ENCODE data around the gene SLC8A2. TPM values are rescaled to one million over a fixed set of nuclear protein-coding genes. Genes with fewer than 3 reads are reported as not detected.

The SLC8A2 gene
- polyA plus RNA-seq, 2 donors: 0.16 to 0.29 TPM

DNA sequence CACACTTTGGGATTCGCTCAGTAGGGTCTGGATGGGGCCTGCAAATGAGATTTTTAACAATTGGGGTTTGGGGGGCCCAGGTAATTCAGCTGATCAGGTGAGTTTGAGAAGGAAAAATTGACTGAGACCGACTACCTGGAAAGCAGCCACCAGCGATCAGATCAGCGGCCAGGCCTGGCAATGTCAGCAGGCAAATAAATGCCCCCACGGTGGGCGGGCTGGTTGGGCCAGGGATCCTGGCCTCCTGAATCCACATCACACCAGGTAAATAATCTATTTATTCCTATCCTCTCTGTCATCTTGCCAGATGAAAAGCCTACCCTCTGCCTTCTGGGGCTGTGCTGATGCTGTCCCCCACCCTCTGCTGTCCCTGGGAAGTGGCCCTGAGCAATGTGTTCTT is 33.8 kb upstream of the SLC8A2 start:
- H3K9me3 ChIP-seq (ENCODE audit: control insufficient read depth in 2 of 2, insufficient read depth in 1 of 2, low read depth in 1 of 2, low read length in 1 of 2): no peaks in the 10 kb centered on the region
- H3K36me3 ChIP-seq (ENCODE audit: control insufficient read depth in 2 of 2, insufficient read depth in 2 of 2, low read length in 1 of 2): peaks cover 8 to 29% of the 10 kb centered on the region in 2 donors
- H3K27ac ChIP-seq (ENCODE audit: low read depth in 2 of 2, low read length in 1 of 2): no peak overlapping the region
- WGBS, 2 donors: 79 to 91% methylated on average over 6 of the region's 6 CpGs
- H3K4me1 ChIP-seq (ENCODE audit: control insufficient read depth in 2 of 2, insufficient read depth in 2 of 2, low read length in 1 of 2): peaks cover 21 to 29% of the 10 kb centered on the region in 2 donors
- no peak overlapping the region for H3K4me3 ChIP-seq (ENCODE audit: low read depth in 1 of 2, low read length in 2 of 2)
- no peaks in the 10 kb centered on the region for H3K27me3 ChIP-seq (ENCODE audit: control insufficient read depth in 1 of 2, insufficient read depth in 2 of 2, low read length in 2 of 2)

DNA sequence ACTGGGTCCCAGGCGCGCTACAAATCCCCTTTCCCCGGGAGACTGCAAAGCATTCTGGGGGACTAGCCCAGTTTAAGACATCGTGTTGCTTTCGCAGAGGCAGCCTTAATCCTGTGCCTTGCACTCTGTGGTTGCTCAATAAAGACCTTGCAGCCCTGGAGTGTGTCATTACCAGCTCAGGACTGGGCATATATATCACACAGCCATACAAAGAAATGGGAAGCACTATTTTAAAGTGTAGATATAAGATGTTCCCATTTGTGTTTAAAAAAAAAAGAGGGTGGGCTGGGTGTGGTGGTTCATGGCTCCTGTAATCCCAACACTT is 32.1 kb upstream of the SLC8A2 start:
- Histone ChIP-seq H3K36me3 (ENCODE audit: control insufficient read depth in 2 of 2, insufficient read depth in 2 of 2, low read length in 1 of 2) (peaks cover 12 to 38% of the 10 kb centered on the region in 2 donors), H3K9me3 (ENCODE audit: control insufficient read depth in 2 of 2, insufficient read depth in 1 of 2, low read depth in 1 of 2, low read length in 1 of 2) (no peaks in the 10 kb centered on the region), H3K27me3 (ENCODE audit: control insufficient read depth in 1 of 2, insufficient read depth in 2 of 2, low read length in 2 of 2) (no peaks in the 10 kb centered on the region), H3K4me3 (ENCODE audit: low read depth in 1 of 2, low read length in 2 of 2) (no peak overlapping the region), H3K4me1 (ENCODE audit: control insufficient read depth in 2 of 2, insufficient read depth in 2 of 2, low read length in 1 of 2) (peaks cover 17 to 20% of the 10 kb centered on the region in 2 donors), H3K27ac (ENCODE audit: low read depth in 2 of 2, low read length in 1 of 2) (no peak overlapping the region)
- WGBS, 2 donors: 74 to 76% methylated on average over 5 of the region's 5 CpGs

DNA sequence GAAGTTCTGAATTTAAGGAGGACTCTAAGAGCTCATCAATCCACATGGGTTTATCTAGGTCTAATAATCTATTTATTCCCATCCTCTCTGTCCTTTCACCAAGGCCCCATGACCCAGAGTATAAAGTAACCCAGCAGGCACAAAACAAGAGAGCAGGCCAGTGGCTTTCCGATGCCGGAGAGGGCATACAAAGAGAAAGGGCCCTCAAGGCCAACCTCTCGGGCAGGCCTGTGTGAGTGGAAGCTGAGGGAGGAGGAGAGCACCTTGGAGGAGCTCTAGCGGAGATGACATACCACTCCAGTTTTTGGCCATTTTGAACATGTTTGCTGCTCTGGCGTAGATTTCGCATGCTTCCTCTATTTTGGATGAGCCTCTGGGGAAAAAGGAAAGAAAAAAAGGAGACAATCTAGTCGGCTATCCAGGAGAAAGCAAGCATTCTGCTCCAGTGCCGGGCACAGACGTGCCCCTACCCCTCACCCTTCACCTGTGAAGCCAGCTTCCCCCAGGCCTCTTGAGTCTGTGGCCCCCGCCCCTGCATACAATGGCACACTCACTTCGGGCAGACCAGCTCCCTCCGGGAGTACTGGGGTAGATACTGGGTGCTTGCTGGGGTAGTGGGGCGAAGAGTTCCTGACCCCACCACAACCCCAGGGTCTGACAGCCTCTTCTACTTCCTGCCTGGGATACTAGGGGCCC is 31.6 kb upstream of the SLC8A2 start:
- Histone ChIP-seq H3K27ac (ENCODE audit: low read depth in 2 of 2, low read length in 1 of 2) (no peak overlapping the region), H3K4me3 (ENCODE audit: low read depth in 1 of 2, low read length in 2 of 2) (no peak overlapping the region), H3K36me3 (ENCODE audit: control insufficient read depth in 2 of 2, insufficient read depth in 2 of 2, low read length in 1 of 2) (peaks cover 17 to 41% of the 10 kb centered on the region in 2 donors), H3K27me3 (ENCODE audit: control insufficient read depth in 1 of 2, insufficient read depth in 2 of 2, low read length in 2 of 2) (no peaks in the 10 kb centered on the region), H3K4me1 (ENCODE audit: control insufficient read depth in 2 of 2, insufficient read depth in 2 of 2, low read length in 1 of 2) (peaks cover 14 to 17% of the 10 kb centered on the region in 2 donors), H3K9me3 (ENCODE audit: control insufficient read depth in 2 of 2, insufficient read depth in 1 of 2, low read depth in 1 of 2, low read length in 1 of 2) (no peaks in the 10 kb centered on the region)
- WGBS, 2 donors: 93 to 94% methylated on average over 13 of the region's 13 CpGs

DNA sequence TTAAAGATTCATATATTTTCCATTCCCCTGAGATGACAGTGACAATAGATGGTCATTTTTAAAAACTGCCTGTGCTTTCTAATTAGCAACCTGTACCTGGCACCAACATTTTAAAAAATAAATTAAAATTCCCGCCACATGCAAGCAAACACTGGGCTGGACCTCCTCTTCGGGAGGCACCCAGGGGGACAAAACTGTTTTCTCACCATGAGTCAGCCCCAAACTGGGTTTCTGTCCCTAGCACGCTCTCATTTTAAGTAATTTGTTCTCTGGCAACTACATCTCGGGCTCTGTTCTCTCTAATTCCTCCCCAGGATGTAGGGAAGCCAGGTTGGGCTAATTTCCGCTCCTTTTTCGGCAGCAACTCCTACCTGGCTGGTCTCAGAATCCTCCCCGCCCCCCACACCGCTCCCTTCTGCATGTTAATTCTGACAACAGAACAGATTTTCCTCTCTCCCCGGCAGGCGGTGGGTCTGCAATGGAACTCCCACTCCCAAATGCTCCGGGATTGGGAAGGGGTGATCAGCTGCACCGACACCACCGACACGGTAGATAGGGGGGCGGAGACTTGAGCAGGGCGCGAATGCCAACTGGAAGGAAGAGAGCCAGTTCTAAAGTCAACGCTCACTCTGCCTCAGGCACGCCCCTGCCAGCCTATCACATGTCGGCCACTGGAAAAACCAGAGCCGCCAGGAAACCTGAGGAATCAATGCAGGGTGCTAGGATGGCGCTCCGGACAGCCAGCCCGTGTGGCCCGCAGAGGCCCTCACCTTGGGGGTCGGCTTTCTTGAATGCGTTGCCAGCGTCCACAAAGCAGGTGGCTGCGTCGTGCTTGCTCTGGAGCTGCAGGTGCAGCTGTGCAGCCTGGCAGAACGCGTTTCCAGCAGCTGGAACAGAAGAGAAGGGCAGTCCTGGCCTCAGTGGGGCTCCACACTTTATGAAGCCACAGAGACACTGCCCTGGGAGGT is 28.5 kb upstream of the SLC8A2 start:
- Histone ChIP-seq H3K4me1 (ENCODE audit: control insufficient read depth in 2 of 2, insufficient read depth in 2 of 2, low read length in 1 of 2) (peaks cover 0 to 7% of the 10 kb centered on the region in 2 donors), H3K27me3 (ENCODE audit: control insufficient read depth in 1 of 2, insufficient read depth in 2 of 2, low read length in 2 of 2) (no peaks in the 10 kb centered on the region), H3K4me3 (ENCODE audit: low read depth in 1 of 2, low read length in 2 of 2) (no peak overlapping the region), H3K9me3 (ENCODE audit: control insufficient read depth in 2 of 2, insufficient read depth in 1 of 2, low read depth in 1 of 2, low read length in 1 of 2) (no peaks in the 10 kb centered on the region), H3K27ac (ENCODE audit: low read depth in 2 of 2, low read length in 1 of 2) (peak overlapping the region in 1 of 2 donors; percentile 3), H3K36me3 (ENCODE audit: control insufficient read depth in 2 of 2, insufficient read depth in 2 of 2, low read length in 1 of 2) (peaks cover 24 to 58% of the 10 kb centered on the region in 2 donors)
- WGBS, 2 donors: 63 to 75% methylated on average over 32 of the region's 32 CpGs

GRCh38 chr19:47499371-47499770 is 27.7 kb upstream of the SLC8A2 start:
- H3K27ac ChIP-seq (ENCODE audit: low read depth in 2 of 2, low read length in 1 of 2): no peak overlapping the region
- no peaks in the 10 kb centered on the region for H3K27me3 ChIP-seq (ENCODE audit: control insufficient read depth in 1 of 2, insufficient read depth in 2 of 2, low read length in 2 of 2)
- H3K9me3 ChIP-seq (ENCODE audit: control insufficient read depth in 2 of 2, insufficient read depth in 1 of 2, low read depth in 1 of 2, low read length in 1 of 2): no peaks in the 10 kb centered on the region
- peaks cover 0 to 7% of the 10 kb centered on the region in 2 donors for H3K4me1 ChIP-seq (ENCODE audit: control insufficient read depth in 2 of 2, insufficient read depth in 2 of 2, low read length in 1 of 2)
- 92 to 93% methylated on average over 7 of the region's 7 CpGs for WGBS, 2 donors
- no peak overlapping the region for H3K4me3 ChIP-seq (ENCODE audit: low read depth in 1 of 2, low read length in 2 of 2)
- peaks cover 24 to 57% of the 10 kb centered on the region in 2 donors for H3K36me3 ChIP-seq (ENCODE audit: control insufficient read depth in 2 of 2, insufficient read depth in 2 of 2, low read length in 1 of 2)

GRCh38 chr19:47498561-47498960 is 26.9 kb upstream of the SLC8A2 start:
- H3K4me1 ChIP-seq (ENCODE audit: control insufficient read depth in 2 of 2, insufficient read depth in 2 of 2, low read length in 1 of 2): peaks cover 0 to 7% of the 10 kb centered on the region in 2 donors
- H3K27ac ChIP-seq (ENCODE audit: low read depth in 2 of 2, low read length in 1 of 2): no peak overlapping the region

DNA sequence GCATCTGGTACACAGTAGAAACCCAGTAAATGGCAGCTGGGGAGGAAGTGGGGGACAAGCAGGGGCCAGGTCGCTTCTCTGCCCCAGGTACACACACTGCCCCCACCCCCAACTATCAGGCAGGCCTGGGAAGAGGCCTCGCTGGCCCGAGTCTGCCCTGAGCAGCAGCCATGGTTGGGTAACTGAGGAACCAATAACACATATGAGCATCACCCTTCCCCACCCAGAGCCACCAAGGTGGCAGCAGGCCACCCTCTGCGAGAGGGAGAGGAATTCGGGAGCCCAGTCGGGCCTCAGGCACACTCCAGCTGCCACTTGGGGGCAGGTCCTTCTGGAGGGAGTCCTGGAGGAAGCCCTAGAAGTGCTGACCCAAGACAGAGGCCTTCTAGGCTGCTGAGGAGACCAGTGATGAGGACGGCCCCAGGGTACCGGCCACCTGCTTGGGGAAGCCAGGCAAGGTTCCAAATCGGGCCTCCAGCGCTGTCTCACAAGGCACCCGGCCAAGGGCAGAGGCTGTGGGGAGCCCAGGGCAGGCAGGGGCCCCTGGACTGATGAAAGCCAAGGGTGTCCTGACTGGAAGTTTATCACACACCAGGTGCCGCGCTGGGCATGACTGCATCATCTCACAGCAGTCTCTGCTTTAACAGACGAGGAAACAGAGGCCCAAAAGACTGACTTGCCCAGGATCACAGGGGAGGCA is 26.3 kb upstream of the SLC8A2 start:
- no peaks in the 10 kb centered on the region for H3K27me3 ChIP-seq (ENCODE audit: control insufficient read depth in 1 of 2, insufficient read depth in 2 of 2, low read length in 2 of 2)
- 74 to 81% methylated on average over 14 of the region's 14 CpGs for WGBS, 2 donors
- H3K27ac ChIP-seq (ENCODE audit: low read depth in 2 of 2, low read length in 1 of 2): no peak overlapping the region
- H3K4me3 ChIP-seq (ENCODE audit: low read depth in 1 of 2, low read length in 2 of 2): no peak overlapping the region
- no peaks in the 10 kb centered on the region for H3K9me3 ChIP-seq (ENCODE audit: control insufficient read depth in 2 of 2, insufficient read depth in 1 of 2, low read depth in 1 of 2, low read length in 1 of 2)
- peaks cover 0 to 7% of the 10 kb centered on the region in 2 donors for H3K4me1 ChIP-seq (ENCODE audit: control insufficient read depth in 2 of 2, insufficient read depth in 2 of 2, low read length in 1 of 2)
- H3K36me3 ChIP-seq (ENCODE audit: control insufficient read depth in 2 of 2, insufficient read depth in 2 of 2, low read length in 1 of 2): peaks cover 24 to 55% of the 10 kb centered on the region in 2 donors

More at GRCh38 chr19:47498561-47498960, 26.9 kb upstream of the SLC8A2 start:
- WGBS, 2 donors: 92 to 93% methylated on average over 5 of the region's 5 CpGs
- H3K27me3 ChIP-seq (ENCODE audit: control insufficient read depth in 1 of 2, insufficient read depth in 2 of 2, low read length in 2 of 2): no peaks in the 10 kb centered on the region
- H3K9me3 ChIP-seq (ENCODE audit: control insufficient read depth in 2 of 2, insufficient read depth in 1 of 2, low read depth in 1 of 2, low read length in 1 of 2): no peaks in the 10 kb centered on the region
- no peak overlapping the region for H3K4me3 ChIP-seq (ENCODE audit: low read depth in 1 of 2, low read length in 2 of 2)
- H3K36me3 ChIP-seq (ENCODE audit: control insufficient read depth in 2 of 2, insufficient read depth in 2 of 2, low read length in 1 of 2): peaks cover 24 to 57% of the 10 kb centered on the region in 2 donors

DNA sequence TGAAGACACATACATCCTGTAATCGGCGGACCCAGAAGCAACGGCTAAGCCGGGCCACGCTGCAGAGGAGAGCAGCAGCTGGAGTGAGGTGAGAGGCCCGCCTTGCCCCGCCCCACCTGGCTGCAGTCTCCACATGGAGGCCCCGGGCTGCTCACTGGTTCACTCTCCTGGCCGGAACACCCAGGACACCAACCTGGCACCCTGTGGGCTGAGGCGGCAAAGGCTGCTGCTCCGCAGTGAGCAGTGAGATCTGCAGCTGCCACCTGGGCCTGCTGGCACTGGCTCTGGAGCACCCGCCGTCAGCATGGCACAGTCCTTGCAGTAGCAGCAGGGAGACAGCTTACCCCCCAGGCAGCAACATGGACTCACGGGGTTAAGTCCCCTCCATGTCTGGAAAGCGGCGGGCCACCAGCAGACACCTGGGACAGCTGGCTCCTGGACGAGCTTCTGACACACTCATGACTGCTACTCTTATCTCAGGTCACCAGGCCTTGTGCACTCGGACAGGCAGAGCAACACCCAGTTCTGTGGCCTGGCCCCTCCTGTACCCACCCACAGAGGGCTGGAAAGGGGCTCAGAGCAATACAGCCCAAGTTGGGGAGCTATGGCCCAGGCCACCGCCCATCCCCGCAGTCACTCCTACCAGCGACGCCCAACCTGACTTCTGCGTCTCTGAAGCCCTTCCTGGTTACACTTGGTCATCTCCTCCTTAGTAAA is 25.5 kb upstream of the SLC8A2 start:
- no peaks in the 10 kb centered on the region for H3K27me3 ChIP-seq (ENCODE audit: control insufficient read depth in 1 of 2, insufficient read depth in 2 of 2, low read length in 2 of 2)
- H3K4me3 ChIP-seq (ENCODE audit: low read depth in 1 of 2, low read length in 2 of 2): no peak overlapping the region
- no peak overlapping the region for H3K27ac ChIP-seq (ENCODE audit: low read depth in 2 of 2, low read length in 1 of 2)
- H3K9me3 ChIP-seq (ENCODE audit: control insufficient read depth in 2 of 2, insufficient read depth in 1 of 2, low read depth in 1 of 2, low read length in 1 of 2): no peaks in the 10 kb centered on the region
- 77 to 84% methylated on average over 22 to 23 of the region's 23 CpGs for WGBS, 2 donors
- peaks cover 0 to 7% of the 10 kb centered on the region in 2 donors for H3K4me1 ChIP-seq (ENCODE audit: control insufficient read depth in 2 of 2, insufficient read depth in 2 of 2, low read length in 1 of 2)
- H3K36me3 ChIP-seq (ENCODE audit: control insufficient read depth in 2 of 2, insufficient read depth in 2 of 2, low read length in 1 of 2): peaks cover 24 to 61% of the 10 kb centered on the region in 2 donors
